Activated CD4-positive, alpha-beta T cell treated with anti-CD3 and anti-CD28 coated beads for 24 hours (primary cell): Measurements from ENCODE around the gene LRRC8E.

Experiments used
- DNase-seq, 2 donors: peaks; one replicate each; pipeline ENCODE4 v3.0.0-alpha.2; 2020; ENCODE audit warnings: low read depth in 2 of 2

The LRRC8E gene

DNA sequence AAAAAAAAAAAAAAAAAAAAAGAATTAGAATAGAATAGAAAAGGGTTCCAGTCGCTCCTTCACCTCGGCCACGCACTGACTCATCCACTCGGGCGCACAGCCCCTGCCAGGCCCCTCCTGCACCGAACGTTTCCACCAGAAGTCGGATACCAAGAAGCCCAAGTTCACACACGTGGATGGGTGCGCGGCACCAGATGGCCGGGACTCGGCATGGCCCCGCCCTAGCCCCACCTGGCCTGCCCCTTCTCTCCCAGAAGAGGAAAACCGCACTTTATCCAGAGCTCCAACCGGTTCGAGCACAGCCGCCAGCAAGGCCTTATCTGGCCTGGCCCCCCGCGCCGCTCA, 20.0 kb upstream of the LRRC8E start:
- no peak for DNase-seq

- DNase-seq, result peak; percentile 67 to 70
These were observed 19.4 kb upstream of the LRRC8E start for GRCh38 chr19:7868671-7869452.

DNA sequence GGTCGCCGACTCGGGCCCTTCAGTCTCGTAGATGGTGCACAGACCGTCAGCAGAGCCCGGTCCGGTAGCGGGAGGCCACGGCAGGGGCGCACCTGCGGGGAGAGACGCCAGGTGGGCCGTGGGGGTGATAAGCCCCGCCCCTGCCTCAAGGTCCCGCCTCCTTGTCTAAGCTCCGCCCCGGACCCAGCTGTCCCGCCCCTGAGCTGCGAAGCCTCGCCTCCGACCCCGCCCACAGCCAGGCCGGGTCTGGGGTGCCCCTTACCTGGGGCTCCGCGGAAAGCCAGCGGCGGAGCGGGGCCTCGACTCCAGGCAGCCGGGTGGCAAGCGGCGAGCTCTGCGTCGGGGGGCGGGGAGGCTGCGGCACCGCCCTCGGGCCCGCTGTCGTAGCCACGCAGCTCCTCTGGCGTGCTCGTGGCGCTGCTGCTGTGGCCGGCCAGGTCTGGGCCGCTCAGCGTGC, 18.8 kb upstream of the LRRC8E start:
- DNase-seq, result peak; percentile 57 to 63

- no peak for DNase-seq
These were observed 18.3 kb upstream of the LRRC8E start for GRCh38 chr19:7869910-7870511.

GRCh38 chr19:7870571-7871436, 17.5 kb upstream of the LRRC8E start:
- DNase-seq, result no peak

DNA sequence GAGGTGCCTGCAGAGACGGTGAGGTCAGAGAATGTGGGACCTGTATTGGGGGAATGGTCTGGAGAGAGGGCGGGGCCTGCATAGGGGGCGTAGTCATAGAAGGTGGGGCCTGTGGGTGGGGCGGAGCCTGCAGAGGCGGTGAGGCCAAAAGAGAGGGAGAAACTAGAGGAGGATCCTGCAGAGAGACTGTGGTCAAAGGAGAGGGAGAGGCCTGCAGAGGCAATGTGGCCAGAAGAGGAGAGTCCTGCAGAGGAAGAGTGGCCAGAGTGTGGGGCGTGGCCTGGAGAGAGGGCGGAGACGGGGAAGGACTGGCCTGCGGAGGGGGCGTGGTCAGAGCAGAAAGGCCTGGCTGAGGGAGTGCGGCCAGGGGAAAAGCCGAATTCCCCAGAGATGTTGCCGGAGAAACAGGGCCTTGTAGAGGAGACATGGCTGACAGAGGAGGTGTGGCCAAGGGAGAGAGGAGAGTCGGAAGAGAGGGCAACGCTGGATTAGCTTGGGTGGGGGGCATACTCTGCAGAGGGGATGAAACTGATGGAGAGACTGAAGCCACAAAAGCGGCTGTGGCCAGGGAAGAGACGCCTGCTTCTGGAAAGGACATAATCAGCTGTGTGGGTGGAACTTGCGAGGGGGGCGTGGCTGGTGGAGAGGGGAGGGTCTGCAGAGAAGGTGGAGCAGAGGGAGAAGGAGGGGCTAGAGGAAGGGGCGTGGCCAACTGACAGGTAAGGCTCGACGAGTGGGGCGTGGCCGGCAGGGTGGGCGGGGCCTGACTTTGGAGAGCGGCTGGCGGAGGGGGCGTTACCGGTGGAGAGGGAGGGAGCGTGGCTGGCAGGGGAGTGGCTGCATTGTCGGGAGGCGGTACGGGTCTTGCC, 16.6 kb upstream of the LRRC8E start:
- peak; percentile 66 to 77 for DNase-seq

- no peak for DNase-seq
These were observed 15.8 kb upstream of the LRRC8E start for GRCh38 chr19:7872306-7873204.

- DNase-seq, result no peak
These were observed 14.8 kb upstream of the LRRC8E start for GRCh38 chr19:7873304-7874075.

- DNase-seq, result no peak
These were observed 14.0 kb upstream of the LRRC8E start, which contains the start of gene PRR36 for GRCh38 chr19:7874076-7874896. Gene PRR36, minus strand, starts transcription at chr19:7874390. Its CDS starts 701 bp downstream, at chr19:7873689.

GRCh38 chr19:7874897-7875273, 13.4 kb upstream of the LRRC8E start:
- DNase-seq, result no peak

DNA sequence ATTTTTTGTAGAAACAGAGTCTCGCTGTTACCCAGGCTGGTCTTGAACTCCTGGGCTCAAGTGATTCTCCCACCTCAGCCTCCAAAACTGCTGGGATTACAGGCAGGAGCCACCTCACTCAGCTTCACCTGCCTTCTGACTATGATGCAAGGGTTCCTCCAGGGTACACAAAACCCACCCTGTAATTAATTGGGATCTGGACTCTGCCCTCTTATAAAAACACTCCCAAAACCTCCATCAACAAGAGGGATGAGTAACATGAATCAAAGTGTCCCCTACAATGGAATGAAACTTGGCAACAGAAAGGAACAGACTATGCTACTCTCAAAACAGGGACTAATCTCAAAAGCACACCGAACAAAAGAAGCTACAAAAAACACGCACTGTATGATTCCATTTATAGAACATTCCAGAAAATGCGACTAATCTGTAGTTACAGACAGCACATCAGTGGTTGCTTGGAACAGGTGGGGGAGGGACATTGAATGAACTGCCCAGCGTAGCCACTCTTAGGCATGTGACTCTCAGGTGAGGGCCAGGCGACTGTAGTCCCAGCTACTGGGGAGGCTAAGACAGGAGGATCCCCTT, 11.0 kb upstream of the LRRC8E start:
- no peak for DNase-seq

- DNase-seq, result no peak
These were observed 9.1 kb upstream of the LRRC8E start for GRCh38 chr19:7879111-7879807.

- no peak for DNase-seq
These were observed 8.5 kb upstream of the LRRC8E start for GRCh38 chr19:7879836-7880235.

DNA sequence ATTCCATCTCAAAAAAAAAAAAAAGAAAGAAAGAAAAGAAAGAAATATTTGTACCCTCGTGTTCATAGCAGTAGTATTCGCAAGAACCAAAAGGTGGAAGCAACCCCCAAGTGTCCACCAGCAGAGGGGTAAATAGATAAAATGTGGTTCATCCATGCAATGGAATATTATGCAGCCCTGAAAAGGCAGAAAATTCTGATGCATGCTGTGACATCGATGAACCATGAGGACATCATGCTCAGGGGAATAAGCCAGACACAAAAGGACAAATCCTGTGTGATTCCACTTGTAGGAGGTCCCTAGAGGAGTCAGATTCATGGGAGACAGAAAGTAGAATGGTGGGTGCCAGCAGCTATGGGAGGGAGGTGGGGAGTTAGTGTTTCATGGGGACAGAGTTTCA, 6.4 kb upstream of the LRRC8E start:
- no peak for DNase-seq

- DNase-seq, result no peak
These were observed 5.2 kb upstream of the LRRC8E start for GRCh38 chr19:7883105-7883504.

DNA sequence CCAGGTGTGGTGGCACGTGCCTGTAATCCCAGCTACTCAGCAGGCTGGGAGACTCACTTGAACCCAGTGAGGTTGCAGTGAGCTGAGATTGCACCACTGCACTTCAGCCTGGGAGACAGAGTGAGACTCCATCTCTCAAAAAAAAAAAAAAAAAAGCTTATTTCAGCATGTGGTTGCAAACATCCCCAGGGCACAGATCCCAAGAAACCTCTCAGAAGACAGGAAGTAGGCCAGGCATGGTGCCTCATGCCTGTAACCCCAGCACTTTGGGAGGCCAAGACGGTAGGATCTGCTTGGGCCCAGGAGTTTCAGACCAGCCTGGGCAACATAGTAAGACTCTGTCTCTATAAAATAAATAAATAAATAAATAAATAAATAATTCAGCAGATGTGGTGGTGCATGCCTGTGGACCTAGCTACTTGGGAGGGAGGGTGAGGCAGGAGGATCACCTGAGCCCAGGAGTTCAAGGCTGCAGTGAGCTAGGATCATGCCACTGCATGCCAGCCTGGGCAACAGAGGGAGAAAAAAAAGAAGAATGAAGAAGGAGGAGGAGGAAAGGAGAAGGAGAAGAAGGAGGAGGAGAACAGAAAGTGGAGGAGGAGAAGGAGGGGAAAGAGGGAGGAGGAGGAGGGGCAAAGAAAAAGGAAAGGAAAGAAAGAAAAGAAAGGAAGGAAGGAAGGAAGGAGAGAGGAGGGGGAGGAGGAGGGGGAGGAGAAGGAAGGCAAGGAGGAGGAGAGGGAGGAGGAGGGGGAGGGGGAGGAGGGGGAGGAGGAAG, 4.3 kb upstream of the LRRC8E start:
- DNase-seq, result no peak

DNA sequence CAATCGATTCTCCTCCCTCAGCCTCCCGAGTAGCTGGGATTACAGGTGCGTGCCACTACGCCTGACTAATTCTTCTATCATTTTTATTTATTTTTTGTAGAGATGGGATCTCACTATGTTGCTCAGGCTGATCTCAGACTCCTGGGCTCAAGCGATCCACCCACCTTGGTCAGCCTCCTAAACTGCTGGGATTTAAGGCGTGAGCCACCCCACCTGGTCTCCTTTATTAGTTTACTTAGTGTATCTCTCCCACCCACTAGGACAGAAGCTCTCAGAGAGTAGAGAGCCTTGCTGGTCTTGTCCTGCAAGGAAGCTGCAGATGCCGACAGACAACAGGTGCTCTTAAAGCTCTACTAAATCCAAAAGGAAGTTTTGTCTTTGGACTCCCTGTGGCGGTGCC, 2.5 kb upstream of the LRRC8E start:
- no peak for DNase-seq
